Activated CD4-positive, alpha-beta T cell treated with anti-CD3 and anti-CD28 coated beads, Interleukin-2, amount 50 U/mL, for 1 hour (primary cell): ENCODE results near the gene SLC25A52.
"Not testable (repeated sequence)": the region's sequence is repeated elsewhere in the genome, so short reads cannot be mapped to it uniquely, and the experiment has no call there.

Experiments
- DNase-seq: peaks from one replicate; pipeline ENCODE4 v3.0.0-alpha.2; 2020

Gene SLC25A52

GRCh38 chr18:31760695-31761094 lies at the start of gene SLC25A52:
Gene SLC25A52, minus strand, starts transcription at chr18:31760880. Its CDS starts 219 bp downstream, at chr18:31760661.
- no peak for DNase-seq

GRCh38 chr18:31809049-31809448 lies 48.4 kb upstream of the SLC25A52 start:
- not testable (repeated sequence) for DNase-seq

GRCh38 chr18:31801078-31801477 lies 40.4 kb upstream of the SLC25A52 start:
- no peak for DNase-seq

- not testable (repeated sequence) for DNase-seq
Observed at GRCh38 chr18:31799257-31799656, 38.6 kb upstream of the SLC25A52 start.

- DNase-seq = no peak
Observed at GRCh38 chr18:31798399-31798798, 37.7 kb upstream of the SLC25A52 start.

GRCh38 chr18:31795747-31796146 lies 35.1 kb upstream of the SLC25A52 start:
- DNase-seq = no peak

- DNase-seq = no peak
Observed at GRCh38 chr18:31793531-31793930, 32.9 kb upstream of the SLC25A52 start.

GRCh38 chr18:31792580-31792911 lies 31.9 kb upstream of the SLC25A52 start:
- no peak for DNase-seq

- no peak for DNase-seq
Observed at GRCh38 chr18:31791817-31792579, 31.3 kb upstream of the SLC25A52 start.

GRCh38 chr18:31789409-31789808 lies 28.7 kb upstream of the SLC25A52 start:
- DNase-seq = no peak

- no peak for DNase-seq
Observed at GRCh38 chr18:31783059-31783458, 22.4 kb upstream of the SLC25A52 start.

- DNase-seq = no peak
Observed at GRCh38 chr18:31778391-31778950, 17.8 kb upstream of the SLC25A52 start.

GRCh38 chr18:31776093-31776492 lies 15.4 kb upstream of the SLC25A52 start:
- no peak for DNase-seq

- no peak for DNase-seq
Observed at GRCh38 chr18:31774962-31775361, 14.3 kb upstream of the SLC25A52 start.

- no peak for DNase-seq
Observed at GRCh38 chr18:31774477-31774785, 13.8 kb upstream of the SLC25A52 start.

- DNase-seq = no peak
Observed at GRCh38 chr18:31773774-31774476, 13.2 kb upstream of the SLC25A52 start.

GRCh38 chr18:31772699-31773098 lies 12.0 kb upstream of the SLC25A52 start:
- DNase-seq = no peak

- no peak for DNase-seq
Observed at GRCh38 chr18:31750273-31750672, 10.4 kb downstream of the SLC25A52 start.

- no peak for DNase-seq
Observed at GRCh38 chr18:31746396-31746795, 14.3 kb downstream of the SLC25A52 start.

GRCh38 chr18:31744321-31745067 lies 16.2 kb downstream of the SLC25A52 start:
- DNase-seq = no peak

GRCh38 chr18:31743600-31743999 lies 17.1 kb downstream of the SLC25A52 start:
- not testable (repeated sequence) for DNase-seq

- DNase-seq = peak; percentile 52
Observed at GRCh38 chr18:31741097-31741735, 19.5 kb downstream of the SLC25A52 start.

GRCh38 chr18:31740180-31740579 lies 20.5 kb downstream of the SLC25A52 start:
- no peak for DNase-seq
